Neutrophil (primary cell): ENCODE data around the gene GAPT.

Experiments
- H3K27ac ChIP-seq: fragments of 200-600 bp; sonication (generic); 2 replicates; pipeline ENCODE4 v1.5.1; 2016; ENCODE audit warnings: mild to moderate bottlenecking, moderate library complexity
- H3K27me3 ChIP-seq: fragments of 200-600 bp; sonication (generic); 2 replicates; pipeline ENCODE4 v1.6.0; 2016; ENCODE audit warnings: mild to moderate bottlenecking
- H3K36me3 ChIP-seq: fragments of 200-600 bp; sonication (generic); 2 replicates; pipeline ENCODE4 v1.5.1; 2017
- H3K4me1 ChIP-seq, 2 experiments: fragments of 200-600 bp in 1 of 2; sonication (generic) in 1 of 2; 1 replicate in 1 of 2; 2 replicates in 1 of 2; pipeline versions ENCODE4 v1.5.1 to v1.6.1; 2013 to 2016; ENCODE audit warnings: low read depth in 1 of 2, low read length in 1 of 2, mild to moderate bottlenecking in 1 of 2, moderate library complexity in 1 of 2; ENCODE audit not compliant: control insufficient read depth in 1 of 2, insufficient read depth in 1 of 2
- H3K4me3 ChIP-seq, 2 experiments: fragments of 200-600 bp in 1 of 2; sonication (generic) in 1 of 2; 1 replicate in 1 of 2; 2 replicates in 1 of 2; pipeline ENCODE4 v1.5.1; 2013 to 2016; ENCODE audit warnings: low read depth in 1 of 2, low read length in 1 of 2, mild to moderate bottlenecking in 1 of 2, moderate library complexity in 1 of 2
- H3K9me3 ChIP-seq: fragments of 200-600 bp; sonication (generic); 2 replicates; pipeline ENCODE4 v1.5.1; 2016
- TF ChIP-seq, protein P1 (sequence below): fragments of 200-600 bp; sonication (generic); IDR thresholded peaks from 2 replicates; pipeline ENCODE4 v1.5.1; 2016; ENCODE audit warnings: antibody characterized with exemption

Gene GAPT

DNA sequence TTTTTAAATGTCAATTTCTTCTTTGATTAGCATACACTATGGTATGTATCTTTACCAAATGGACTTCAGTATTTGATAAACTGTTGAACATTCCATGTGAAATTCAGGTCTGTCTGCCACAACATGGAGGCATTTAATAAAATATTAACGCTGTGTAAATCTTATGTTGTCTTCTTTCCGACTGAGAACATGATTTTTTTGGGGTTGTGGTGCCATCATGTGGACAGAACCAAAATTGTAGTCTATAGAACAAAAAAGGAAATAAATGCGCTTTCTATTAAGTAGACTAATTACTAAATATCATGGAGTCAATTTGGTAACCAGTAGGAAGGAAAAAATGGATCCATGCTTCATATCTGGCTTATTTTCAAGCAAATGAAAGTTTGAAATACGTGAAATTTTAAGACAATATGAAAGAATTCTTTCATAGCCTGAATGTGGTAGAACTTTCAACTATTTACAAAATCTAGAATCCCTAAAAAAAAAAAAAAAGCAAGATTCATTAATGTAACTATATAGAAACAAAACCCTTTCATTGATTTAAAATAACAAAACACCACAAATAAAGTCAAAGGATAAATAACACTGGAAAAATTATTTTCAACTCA, 28.5 kb upstream of the GAPT start:
- TF ChIP-seq, protein P1, sequence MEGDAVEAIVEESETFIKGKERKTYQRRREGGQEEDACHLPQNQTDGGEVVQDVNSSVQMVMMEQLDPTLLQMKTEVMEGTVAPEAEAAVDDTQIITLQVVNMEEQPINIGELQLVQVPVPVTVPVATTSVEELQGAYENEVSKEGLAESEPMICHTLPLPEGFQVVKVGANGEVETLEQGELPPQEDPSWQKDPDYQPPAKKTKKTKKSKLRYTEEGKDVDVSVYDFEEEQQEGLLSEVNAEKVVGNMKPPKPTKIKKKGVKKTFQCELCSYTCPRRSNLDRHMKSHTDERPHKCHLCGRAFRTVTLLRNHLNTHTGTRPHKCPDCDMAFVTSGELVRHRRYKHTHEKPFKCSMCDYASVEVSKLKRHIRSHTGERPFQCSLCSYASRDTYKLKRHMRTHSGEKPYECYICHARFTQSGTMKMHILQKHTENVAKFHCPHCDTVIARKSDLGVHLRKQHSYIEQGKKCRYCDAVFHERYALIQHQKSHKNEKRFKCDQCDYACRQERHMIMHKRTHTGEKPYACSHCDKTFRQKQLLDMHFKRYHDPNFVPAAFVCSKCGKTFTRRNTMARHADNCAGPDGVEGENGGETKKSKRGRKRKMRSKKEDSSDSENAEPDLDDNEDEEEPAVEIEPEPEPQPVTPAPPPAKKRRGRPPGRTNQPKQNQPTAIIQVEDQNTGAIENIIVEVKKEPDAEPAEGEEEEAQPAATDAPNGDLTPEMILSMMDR: peak; percentile 53
- Histone ChIP-seq H3K27me3 (peaks cover 22% of the 10 kb centered on the region), H3K9me3 (no peaks in the 10 kb centered on the region), H3K27ac (no peak overlapping the region), H3K4me3 (no peak overlapping the region), H3K4me1 (peaks cover 10 to 16% of the 10 kb centered on the region in 2 experiments), H3K36me3 (no peaks in the 10 kb centered on the region)

DNA sequence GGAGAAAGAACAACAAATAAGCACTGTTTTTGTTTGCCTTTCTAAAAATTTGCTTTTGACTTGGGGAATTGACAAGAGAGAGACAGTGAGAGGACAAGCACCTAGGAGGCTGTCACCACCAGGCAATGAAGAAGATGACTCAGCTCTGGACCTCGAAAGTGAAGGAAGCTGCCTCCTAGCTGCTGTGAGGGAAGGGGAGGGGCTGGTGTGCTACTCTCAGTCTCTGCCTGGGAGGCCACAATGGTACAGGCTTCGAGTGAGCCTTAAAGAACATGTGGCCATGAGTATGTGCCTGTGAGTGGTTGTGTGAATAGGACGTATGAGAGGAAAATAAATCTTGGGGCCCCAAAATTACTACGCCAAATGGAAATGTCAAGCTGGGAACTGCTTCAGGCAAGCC, 24.3 kb upstream of the GAPT start:
- H3K27ac ChIP-seq: no peak overlapping the region
- TF ChIP-seq, protein P1: no peak
- H3K36me3 ChIP-seq: no peaks in the 10 kb centered on the region
- no peak overlapping the region for H3K4me3 ChIP-seq
- no peaks in the 10 kb centered on the region for H3K4me1 ChIP-seq
- no peaks in the 10 kb centered on the region for H3K27me3 ChIP-seq
- H3K9me3 ChIP-seq: no peaks in the 10 kb centered on the region

DNA sequence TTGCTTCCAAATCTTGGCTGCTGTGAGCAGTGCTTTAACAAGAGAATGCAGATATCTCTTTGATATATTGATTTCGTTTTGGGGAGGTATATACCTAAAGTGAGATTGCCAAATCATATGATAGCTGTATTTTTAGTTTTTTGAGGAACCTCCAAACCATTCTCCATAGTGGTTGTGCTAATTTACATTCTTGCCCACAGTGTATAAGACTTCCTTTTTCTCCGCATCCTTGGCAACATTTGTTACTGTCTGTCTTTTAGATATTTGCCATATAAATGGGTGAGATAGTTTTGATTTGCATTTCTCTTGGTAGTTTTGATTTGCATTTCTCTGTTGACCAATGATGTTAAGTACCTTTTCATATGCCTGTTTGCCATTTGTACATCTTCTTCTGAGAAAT, 21.3 kb upstream of the GAPT start:
- H3K4me1 ChIP-seq: no peaks in the 10 kb centered on the region
- H3K27ac ChIP-seq: no peak overlapping the region
- H3K4me3 ChIP-seq: no peak overlapping the region
- H3K9me3 ChIP-seq: no peaks in the 10 kb centered on the region
- no peaks in the 10 kb centered on the region for H3K36me3 ChIP-seq
- TF ChIP-seq, protein P1: no peak
- H3K27me3 ChIP-seq: no peaks in the 10 kb centered on the region

DNA sequence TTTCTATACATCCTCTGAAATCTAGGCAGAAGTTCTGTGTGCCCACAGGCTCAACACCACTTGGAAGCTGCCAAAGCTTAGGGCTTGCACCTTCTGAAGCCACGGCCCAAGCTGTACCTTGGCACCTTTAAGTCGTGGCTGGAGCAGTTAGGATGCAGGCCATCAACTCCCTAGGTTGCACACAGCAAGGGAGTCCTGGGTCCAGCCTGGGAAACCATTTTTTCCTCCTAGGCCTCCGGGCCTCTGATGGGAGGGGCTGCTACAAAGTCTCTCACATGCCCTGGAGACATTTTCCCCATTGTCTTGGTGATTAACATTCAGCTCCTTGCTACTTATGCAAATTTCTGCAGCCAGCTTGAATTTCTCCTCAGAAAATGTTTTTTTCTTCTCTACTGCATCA, 15.8 kb upstream of the GAPT start:
- TF ChIP-seq, protein P1: no peak
- Histone ChIP-seq H3K36me3 (no peaks in the 10 kb centered on the region), H3K4me3 (no peak overlapping the region), H3K9me3 (no peaks in the 10 kb centered on the region), H3K4me1 (no peaks in the 10 kb centered on the region), H3K27me3 (no peaks in the 10 kb centered on the region), H3K27ac (no peak overlapping the region)

DNA sequence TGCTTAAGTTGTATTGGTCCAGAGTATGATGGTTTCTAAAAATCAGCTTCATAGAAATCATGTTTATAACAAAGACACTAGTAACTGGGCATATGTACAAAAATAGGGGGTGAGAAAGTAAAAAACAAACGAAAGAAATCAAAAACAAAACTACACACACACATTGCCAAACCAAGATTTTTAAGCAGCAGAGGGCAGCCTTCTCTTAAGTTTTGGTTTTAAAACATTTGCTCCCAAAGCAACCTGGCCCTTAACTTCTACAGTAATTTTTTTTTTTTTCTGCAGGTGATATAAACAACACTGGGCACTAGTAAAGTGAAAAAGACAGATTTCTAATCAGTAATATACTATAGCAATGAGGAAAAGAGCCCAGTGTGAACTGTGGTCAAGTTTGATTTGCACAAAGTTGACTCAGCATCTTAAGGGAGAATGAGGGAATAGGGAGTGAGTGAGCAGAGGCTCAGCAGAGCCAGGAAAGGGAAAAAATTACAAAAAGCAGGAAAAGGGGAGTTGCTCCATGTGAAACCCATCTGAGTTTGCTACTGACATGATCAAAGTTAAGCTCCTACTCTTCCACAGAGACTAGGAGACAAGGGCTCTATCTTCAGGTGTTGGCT, 13.4 kb upstream of the GAPT start:
- H3K27ac ChIP-seq: no peak overlapping the region
- TF ChIP-seq, protein P1: no peak
- H3K27me3 ChIP-seq: no peaks in the 10 kb centered on the region
- H3K9me3 ChIP-seq: no peaks in the 10 kb centered on the region
- H3K4me3 ChIP-seq: no peak overlapping the region
- H3K36me3 ChIP-seq: no peaks in the 10 kb centered on the region
- H3K4me1 ChIP-seq: no peaks in the 10 kb centered on the region
